CD14-positive monocyte (primary cell): ENCODE data around the gene OGDHL. TPM values are rescaled to one million over a fixed set of nuclear protein-coding genes. Genes with fewer than 3 reads are reported as not detected.

Experiments
- DNase-seq, 3 donors: peaks; one replicate each; pipeline ENCODE4 v3.0.0-alpha.2; 2011 to 2022
- H2AFZ ChIP-seq: 2 replicates; pipeline ENCODE4 v1.6.0; 2012; ENCODE audit warnings: mild to moderate bottlenecking, low read depth, low read length, inconsistent platforms; ENCODE audit not compliant: insufficient read depth, poor library complexity, severe bottlenecking
- H3K27ac ChIP-seq, 2 donors: 1 replicate in 1 of 2; 2 replicates in 1 of 2; pipeline ENCODE4 v1.5.1; 2012 to 2013; ENCODE audit warnings: low read length in 2 of 2, control low read depth in 1 of 2, inconsistent platforms in 1 of 2, low read depth in 1 of 2, mild to moderate bottlenecking in 1 of 2
- H3K27me3 ChIP-seq, 2 donors: one replicate each; pipeline versions ENCODE4 v1.6.0 to v1.6.1; 2011 to 2013; ENCODE audit warnings: low read length in 2 of 2; ENCODE audit not compliant: control insufficient read depth in 2 of 2, insufficient read depth in 2 of 2
- H3K36me3 ChIP-seq, 2 donors: replicated peaks in 1 of 2; 1 replicate in 1 of 2; 2 replicates in 1 of 2; pipeline versions ENCODE4 v1.5.1 to v1.6.1; 2012 to 2013; ENCODE audit warnings: low read length in 2 of 2, control low read depth in 1 of 2, inconsistent platforms in 1 of 2, mild to moderate bottlenecking in 1 of 2; ENCODE audit not compliant: insufficient read depth in 2 of 2, control insufficient read depth in 1 of 2
- H3K4me1 ChIP-seq, 2 donors: 1 replicate in 1 of 2; 2 replicates in 1 of 2; pipeline versions ENCODE4 v1.5.1 to v1.6.1; 2012 to 2013; ENCODE audit warnings: low read length in 2 of 2, control low read depth in 1 of 2, inconsistent platforms in 1 of 2, mild to moderate bottlenecking in 1 of 2, moderate library complexity in 1 of 2; ENCODE audit not compliant: insufficient read depth in 2 of 2, control insufficient read depth in 1 of 2
- H3K4me2 ChIP-seq: replicated peaks from 2 replicates; pipeline ENCODE3; 2012; ENCODE audit warnings: low read length, moderate library complexity, mild to moderate bottlenecking; ENCODE audit not compliant: poor library complexity, severe bottlenecking; ENCODE audit errors: extremely low read depth
- H3K4me3 ChIP-seq, 3 experiments: fragments of 200-600 bp in 1 of 3; sonication (generic) in 1 of 3; replicated peaks in 1 of 3; 1 replicate in 2 of 3; 2 replicates in 1 of 3; pipeline ENCODE4 v1.5.1; 2011 to 2013; ENCODE audit warnings: low read length in 3 of 3, mild to moderate bottlenecking in 3 of 3, control low read depth in 2 of 3, low read depth in 2 of 3, inconsistent platforms in 1 of 3, moderate library complexity in 1 of 3
- H3K79me2 ChIP-seq: 2 replicates; pipeline ENCODE4 v1.6.0; 2012; ENCODE audit warnings: mild to moderate bottlenecking, control low read depth, inconsistent platforms, low read length, moderate library complexity; ENCODE audit not compliant: insufficient read depth
- H3K9ac ChIP-seq: 2 replicates; pipeline ENCODE4 v1.6.0; 2017; ENCODE audit warnings: low read length, mild to moderate bottlenecking; ENCODE audit not compliant: insufficient read depth, poor library complexity, severe bottlenecking
- H3K9me3 ChIP-seq, 2 donors: replicated peaks in 1 of 2; 1 replicate in 1 of 2; 2 replicates in 1 of 2; pipeline versions ENCODE4 v1.5.1 to v1.6.1; 2012 to 2013; ENCODE audit warnings: low read length in 2 of 2, control low read depth in 1 of 2; ENCODE audit not compliant: control insufficient read depth in 1 of 2, insufficient read depth in 1 of 2
- H4K20me1 ChIP-seq: 2 replicates; pipeline ENCODE4 v1.6.0; 2012; ENCODE audit warnings: mild to moderate bottlenecking, low read length, control low read depth, moderate library complexity; ENCODE audit not compliant: insufficient read depth
- H3K27ac Mint-ChIP-seq, 7 donors: one replicate each; pipeline ENCODE4 v1.8.0; 2020; ENCODE audit warnings: mild to moderate bottlenecking in 7 of 7, mixed read lengths in 7 of 7, moderate library complexity in 6 of 7, inconsistent platforms in 2 of 7
- H3K27me3 Mint-ChIP-seq, 3 donors: one replicate each; pipeline ENCODE4 v1.8.0; 2021 to 2022; ENCODE audit warnings: low read depth in 3 of 3, mild to moderate bottlenecking in 3 of 3, mixed read lengths in 3 of 3, moderate library complexity in 3 of 3, inconsistent platforms in 1 of 3
- H3K36me3 Mint-ChIP-seq, 2 donors: one replicate each; pipeline ENCODE4 v1.8.0; 2020; ENCODE audit warnings: mixed read lengths in 2 of 2, inconsistent platforms in 1 of 2, mild to moderate bottlenecking in 1 of 2
- H3K4me1 Mint-ChIP-seq: one replicate; pipeline ENCODE4 v1.8.0; 2020; ENCODE audit warnings: mild to moderate bottlenecking, mixed read lengths
- H3K4me3 Mint-ChIP-seq, 2 donors: one replicate each; pipeline ENCODE4 v1.8.0; 2020; ENCODE audit warnings: mild to moderate bottlenecking in 2 of 2, mixed read lengths in 2 of 2, moderate library complexity in 1 of 2
- H3K9me3 Mint-ChIP-seq, 7 donors: one replicate each; pipeline ENCODE4 v1.8.0; 2020 to 2022; ENCODE audit warnings: mixed read lengths in 7 of 7, mild to moderate bottlenecking in 6 of 7, moderate library complexity in 6 of 7, inconsistent platforms in 2 of 7
- CTCF ChIP-seq: fragments of 200-600 bp; IDR thresholded peaks from one replicate; pipeline ENCODE4 v1.8.0; 2022; ENCODE audit warnings: antibody characterized with exemption, mild to moderate bottlenecking
- WGBS: methylation state at CpG from one replicate; pipeline ENCODE4 v1.1.5; 2013; ENCODE audit warnings: missing lambda C conversion rate; ENCODE audit not compliant: insufficient coverage; 5-methylcytosine and 5-hydroxymethylcytosine counted together
- intact Hi-C, 2 donors: fragments of 100-400 bp; cut with micrococcal nuclease; formaldehyde crosslinking; loops; one replicate each; pipeline versions ENCODE4 v1.15.0 to v1.15.1; 2023
- polyA plus RNA-seq, 3 donors: library from polyadenylated mRNA; depleted of rRNA in 1 of 3; unstranded in 2 of 3; stranded (reverse) in 1 of 3; fragments of 300-500 nt in 2 of 3; fragments of >200 nt in 1 of 3; fragmentation: Illumina TruSeq in 2 of 3; gene quantifications; 1 replicate in 2 of 3; 2 replicates in 1 of 3; pipeline ENCODE4 v1.2.3, GENCODE V29; 2012 to 2021

The OGDHL gene
- polyA plus RNA-seq, 3 donors: not detected

GRCh38 chr10:49784681-49785080 lies 22.6 kb upstream of the OGDHL start:
- no peaks in the 10 kb centered on the region for H3K79me2 ChIP-seq
- no peaks in the 10 kb centered on the region for H3K4me1 Mint-ChIP-seq
- H3K9ac ChIP-seq: no peak overlapping the region
- TF ChIP-seq CTCF: no peak
- no peaks in the 10 kb centered on the region for H4K20me1 ChIP-seq
- H3K36me3 ChIP-seq: no peaks in the 10 kb centered on the region
- H3K27me3 Mint-ChIP-seq: peaks cover 8 to 17% (median 10%) of the 10 kb centered on the region in 3 donors
- no peak overlapping the region for H2AFZ ChIP-seq
- no peak overlapping the region for H3K27ac ChIP-seq
- no peak overlapping the region for H3K4me2 ChIP-seq
- no peak overlapping the region for H3K4me3 ChIP-seq
- no peaks in the 10 kb centered on the region for H3K27me3 ChIP-seq
- H3K4me1 ChIP-seq: no peaks in the 10 kb centered on the region
- H3K27ac Mint-ChIP-seq: no peak overlapping the region
- H3K36me3 Mint-ChIP-seq: no peaks in the 10 kb centered on the region
- 90% methylated on average over 7 of the region's 8 CpGs for WGBS
- H3K4me3 Mint-ChIP-seq: no peak overlapping the region
- H3K9me3 Mint-ChIP-seq: peaks cover 0 to 8% (median 0%) of the 10 kb centered on the region in 7 donors
- DNase-seq: no peak
- H3K9me3 ChIP-seq: no peaks in the 10 kb centered on the region
- intact Hi-C loops: no loop called here

DNA sequence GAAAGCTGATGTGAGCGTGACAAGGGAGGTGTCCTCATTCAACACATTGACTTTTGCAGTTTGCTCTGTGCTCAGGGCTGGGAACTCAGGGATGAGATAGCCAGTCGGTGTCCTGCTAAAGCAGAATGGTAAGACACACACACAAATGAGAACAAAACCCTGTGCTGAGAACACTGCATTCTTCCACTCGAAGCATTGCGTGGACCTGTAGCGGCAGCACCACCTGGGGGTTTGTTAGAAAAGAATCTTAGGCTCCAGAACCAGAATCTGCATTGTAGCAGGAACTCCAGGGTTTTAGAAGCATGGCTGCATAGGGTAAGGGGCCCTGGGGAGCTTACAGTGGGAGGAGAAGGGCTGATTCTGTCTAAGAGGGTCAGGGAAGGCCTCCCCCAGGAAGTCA lies 21.5 kb upstream of the OGDHL start:
- Mint-ChIP-seq H3K9me3 (peaks cover 0 to 11% (median 0%) of the 10 kb centered on the region in 7 donors), H3K27ac (no peak overlapping the region), H3K27me3 (peaks cover 8 to 17% (median 10%) of the 10 kb centered on the region in 3 donors), H3K4me3 (peak overlapping the region in 1 of 2 donors; percentile 24), H3K4me1 (no peaks in the 10 kb centered on the region), H3K36me3 (no peaks in the 10 kb centered on the region)
- intact Hi-C loops: no loop called here
- Histone ChIP-seq H4K20me1 (no peaks in the 10 kb centered on the region), H3K27me3 (no peaks in the 10 kb centered on the region), H3K36me3 (no peaks in the 10 kb centered on the region), H3K4me1 (no peaks in the 10 kb centered on the region), H3K9ac (no peak overlapping the region), H3K4me3 (no peak overlapping the region), H2AFZ (no peak overlapping the region), H3K27ac (no peak overlapping the region), H3K9me3 (no peaks in the 10 kb centered on the region), H3K4me2 (no peak overlapping the region), H3K79me2 (no peaks in the 10 kb centered on the region)
- WGBS: 71% methylated on average over 4 of the region's 5 CpGs
- TF ChIP-seq CTCF: no peak
- no peak for DNase-seq
